HG03439 (cell line): ENCODE measurements around the gene EMILIN1.
"Not testable (repeated sequence)": the region's sequence is repeated elsewhere in the genome, so short reads cannot be mapped to it uniquely, and the experiment has no call there.

Experiments
- ATAC-seq: cut with Tn5 transposase; IDR thresholded peaks from one replicate; pipeline ENCODE4 v1.9.1; 2021; ENCODE audit warnings: mild to moderate bottlenecking, moderate library complexity; ENCODE audit not compliant: unreplicated experiment

The EMILIN1 gene

GRCh38 chr2:27119330-27119670 lies 40.9 kb downstream of the EMILIN1 start:
- ATAC-seq, result not testable (repeated sequence)

GRCh38 chr2:27121906-27122305 lies 43.5 kb downstream of the EMILIN1 start:
- ATAC-seq, result no peak

- no peak for ATAC-seq
Measured at GRCh38 chr2:27122791-27123190, 44.4 kb downstream of the EMILIN1 start.

GRCh38 chr2:27123302-27124150 lies 45.1 kb downstream of the EMILIN1 start, which contains the start of gene ABHD1:
Gene ABHD1, plus strand, starts transcription at chr2:27123815. Its CDS starts 134 bp downstream, at chr2:27123949.
- ATAC-seq, result no peak

GRCh38 chr2:27125104-27125503 lies 46.7 kb downstream of the EMILIN1 start:
- no peak for ATAC-seq

- ATAC-seq, result no peak
Measured at GRCh38 chr2:27126252-27126710, 47.9 kb downstream of the EMILIN1 start.

GRCh38 chr2:27127883-27128667 lies 49.7 kb downstream of the EMILIN1 start:
- ATAC-seq, result no peak

GRCh38 chr2:27128668-27129571 lies 50.5 kb downstream of the EMILIN1 start:
- no peak for ATAC-seq

GRCh38 chr2:27130396-27130795 lies 52.0 kb downstream of the EMILIN1 start:
- no peak for ATAC-seq

- ATAC-seq, result no peak
Measured at GRCh38 chr2:27131429-27131828, 53.0 kb downstream of the EMILIN1 start.

GRCh38 chr2:27133195-27133875 lies 54.9 kb downstream of the EMILIN1 start:
- ATAC-seq, result no peak

GRCh38 chr2:27133905-27134780 lies 55.7 kb downstream of the EMILIN1 start, which contains the start of gene PREB:
Gene PREB, minus strand, starts transcription at chr2:27134636. Its CDS starts 215 bp downstream, at chr2:27134421.
- peak; percentile 84 for ATAC-seq

GRCh38 chr2:27134781-27135477 lies 56.5 kb downstream of the EMILIN1 start:
- no peak for ATAC-seq

GRCh38 chr2:27135478-27135955 lies 57.1 kb downstream of the EMILIN1 start:
- ATAC-seq, result no peak
